NB4 (cell line): ENCODE measurements around the gene DNAH2.

ENCODE experiments used
- CTCF ChIP-seq: IDR thresholded peaks from one replicate; pipeline ENCODE4 v1.5.1; 2012; ENCODE audit warnings: low read depth, low read length
- MYC ChIP-seq: IDR thresholded peaks from 2 replicates; pipeline ENCODE4 v1.6.1; 2011; ENCODE audit warnings: low read depth, low read length
- POLR2A ChIP-seq: IDR thresholded peaks from 2 replicates; pipeline ENCODE4 v1.6.1; 2011; ENCODE audit warnings: mild to moderate bottlenecking; ENCODE audit not compliant: insufficient read length; ENCODE audit errors: extremely low read depth

GRCh38 chr17:7777017-7777416 lies 59.5 kb downstream of the DNAH2 start:
- TF ChIP-seq CTCF, result no peak
- TF ChIP-seq MYC, result no peak
- no peak for TF ChIP-seq POLR2A
